Mesodermal cell (in vitro differentiated cells): Measurements from ENCODE around the gene SIVA1.
"Not testable (repeated sequence)": the region's sequence is repeated elsewhere in the genome, so short reads cannot be mapped to it uniquely, and the experiment has no call there.

Experiments
- H3K27ac ChIP-seq: 2 replicates; pipeline ENCODE4 v1.7.0; 2013; ENCODE audit warnings: mild to moderate bottlenecking, low read depth, low read length, moderate library complexity; ENCODE audit not compliant: severe bottlenecking
- H3K36me3 ChIP-seq: 2 replicates; pipeline ENCODE4 v1.7.1; 2013; ENCODE audit warnings: mild to moderate bottlenecking, low read length, moderate library complexity; ENCODE audit not compliant: control insufficient read depth, insufficient read depth
- H3K4me1 ChIP-seq: one replicate; pipeline ENCODE4 v1.7.1; 2013; ENCODE audit warnings: mild to moderate bottlenecking, low read length; ENCODE audit not compliant: insufficient read depth, control insufficient read depth, poor library complexity, severe bottlenecking
- H3K4me3 ChIP-seq: 2 replicates; pipeline ENCODE4 v1.7.0; 2013; ENCODE audit warnings: low read length, control low read depth, mild to moderate bottlenecking; ENCODE audit not compliant: insufficient read depth, poor library complexity, severe bottlenecking; ENCODE audit errors: extremely low read depth
- H3K9me3 ChIP-seq: 2 replicates; pipeline ENCODE4 v1.7.1; 2013; ENCODE audit warnings: mild to moderate bottlenecking, low read length, moderate library complexity; ENCODE audit not compliant: control insufficient read depth
- WGBS, 2 experiments: methylation state at CpG; one replicate each; pipeline ENCODE4 v1.1.5; 2013; ENCODE audit warnings: missing lambda C conversion rate in 2 of 2; ENCODE audit not compliant: insufficient coverage in 2 of 2; 5-methylcytosine and 5-hydroxymethylcytosine counted together

The SIVA1 gene

DNA sequence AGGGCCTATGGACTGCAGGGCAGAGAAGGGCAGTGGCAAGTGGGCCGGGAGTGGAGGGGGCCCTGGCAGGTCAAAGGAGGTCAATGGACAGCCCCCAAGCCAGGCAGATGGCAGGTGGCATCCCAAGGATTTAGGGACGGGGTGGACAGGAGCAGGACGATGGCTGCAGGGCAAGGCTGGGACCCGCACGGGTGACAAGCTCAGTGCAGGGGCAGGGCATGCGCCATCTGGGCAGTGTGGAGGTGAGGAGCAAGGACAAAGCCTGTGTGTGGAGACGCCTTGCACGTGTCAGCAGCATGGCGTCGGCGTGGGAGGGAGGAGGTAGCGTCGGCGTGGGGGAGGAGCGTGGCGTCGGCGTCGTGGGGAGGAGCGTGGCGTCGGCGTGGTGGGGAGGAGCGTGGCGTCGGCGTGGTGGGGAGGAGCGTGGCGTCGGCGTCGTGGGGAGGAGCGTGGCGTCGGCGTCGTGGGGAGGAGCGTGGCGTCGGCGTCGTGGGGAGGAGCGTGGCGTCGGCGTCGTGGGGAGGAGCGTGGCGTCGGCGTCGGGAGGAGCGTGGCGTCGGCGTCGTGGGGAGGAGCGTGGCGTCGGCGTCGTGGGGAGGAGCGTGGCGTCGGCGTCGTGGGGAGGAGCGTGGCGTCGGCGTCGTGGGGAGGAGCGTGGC lies 23.6 kb upstream of the SIVA1 start:
- not testable (repeated sequence) for H3K9me3 ChIP-seq, H3K4me1 ChIP-seq, H3K36me3 ChIP-seq, H3K27ac ChIP-seq, H3K4me3 ChIP-seq
- WGBS, 2 experiments: 94 to 96% methylated on average over 6 to 14 of the region's 73 CpGs

DNA sequence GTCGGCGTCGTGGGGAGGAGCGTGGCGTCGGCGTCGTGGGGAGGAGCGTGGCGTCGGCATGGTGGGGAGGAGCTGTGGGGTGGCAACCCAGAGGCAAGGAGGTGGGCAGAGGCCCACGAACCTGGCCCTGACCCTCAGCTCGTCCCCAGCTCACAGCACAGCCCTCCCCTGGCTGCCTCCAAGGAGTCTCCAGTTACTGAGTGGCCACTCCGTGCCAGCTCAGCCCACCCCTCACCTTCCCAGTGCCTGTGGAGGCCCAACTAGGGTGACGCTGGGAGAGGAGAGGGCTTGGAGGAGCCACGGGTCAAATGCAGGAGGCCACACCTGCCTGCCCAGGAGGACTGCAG lies 23.1 kb upstream of the SIVA1 start:
- peaks cover 7% of the 10 kb centered on the region for H3K4me1 ChIP-seq
- H3K27ac ChIP-seq: no peak overlapping the region
- H3K36me3 ChIP-seq: no peaks in the 10 kb centered on the region
- WGBS, 2 experiments: 81 to 91% methylated on average over 3 to 6 of the region's 16 CpGs
- no peak overlapping the region for H3K4me3 ChIP-seq
- H3K9me3 ChIP-seq: no peaks in the 10 kb centered on the region

DNA sequence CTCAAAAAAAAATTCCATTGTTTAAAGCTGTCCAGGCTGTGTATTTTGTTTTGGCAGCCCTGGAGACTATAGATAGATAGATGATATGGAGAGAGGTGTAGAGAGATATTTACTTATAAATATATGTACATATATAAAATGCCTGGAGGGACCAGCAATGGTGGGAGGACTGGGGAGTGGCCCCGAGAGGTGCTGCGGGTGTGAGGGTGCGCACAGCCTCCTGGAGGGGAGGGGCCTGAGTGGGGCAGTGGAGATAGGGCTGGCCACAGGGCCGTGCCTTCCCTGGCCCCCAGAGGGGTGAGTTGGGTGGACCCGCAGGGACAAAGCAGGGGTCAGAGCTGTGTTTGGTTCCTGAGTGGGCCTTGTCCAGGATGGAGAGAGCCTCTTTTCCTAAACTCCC lies 22.5 kb upstream of the SIVA1 start:
- 100% methylated on average over 1 of the region's 5 CpGs for WGBS, 2 experiments

DNA sequence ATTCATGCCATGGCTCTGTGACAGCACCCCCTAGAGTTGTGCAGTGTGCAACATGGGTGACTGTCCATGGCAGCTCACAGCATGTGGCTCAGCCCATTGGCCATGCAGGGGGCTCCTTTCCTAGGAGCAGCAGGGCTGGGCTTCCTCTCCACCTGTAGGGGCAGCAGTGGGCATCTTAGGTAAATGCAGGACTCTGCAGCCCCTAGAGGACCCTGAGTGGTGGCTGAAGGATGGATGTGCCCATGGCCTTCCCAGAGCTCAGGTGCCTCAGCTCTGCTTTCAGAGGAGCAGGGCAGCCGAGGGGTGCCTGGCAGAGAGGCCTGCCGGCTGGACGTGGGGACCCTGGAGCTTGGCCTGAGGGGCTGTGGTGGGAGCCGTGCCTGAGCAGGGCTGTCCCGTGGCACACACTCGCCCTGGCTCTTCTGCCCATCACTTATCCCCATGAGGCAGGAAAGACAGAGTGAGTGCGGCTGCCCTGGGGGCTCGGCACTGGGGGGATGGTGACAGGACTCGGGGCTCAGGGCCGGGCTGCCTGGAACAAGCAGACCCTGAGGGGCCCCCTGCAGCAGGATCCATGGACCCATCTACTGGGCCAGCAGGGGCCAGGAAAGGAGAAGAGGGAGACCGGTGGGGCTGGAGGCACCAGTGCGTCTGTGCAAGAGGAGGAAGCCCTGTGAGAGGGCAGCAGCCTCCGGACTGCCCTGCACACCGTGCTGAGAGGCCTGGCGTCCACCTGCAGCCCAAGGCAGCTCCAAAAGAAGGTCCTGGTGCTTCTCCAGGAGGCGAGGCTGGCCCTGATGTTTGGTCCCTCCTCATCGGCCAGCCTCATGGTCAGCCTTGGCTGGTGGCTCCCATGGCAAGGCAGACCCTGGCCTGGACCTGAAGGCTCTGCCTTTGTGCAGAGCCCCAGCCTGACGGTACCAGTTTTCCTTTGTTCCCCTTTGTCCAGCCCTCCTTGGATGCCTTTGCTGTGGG lies 21.3 kb upstream of the SIVA1 start:
- H3K27ac ChIP-seq: no peak overlapping the region
- H3K4me1 ChIP-seq: peaks cover 13% of the 10 kb centered on the region
- 89 to 90% methylated on average over 13 to 14 of the region's 18 CpGs for WGBS, 2 experiments
- H3K36me3 ChIP-seq: no peaks in the 10 kb centered on the region
- no peak overlapping the region for H3K4me3 ChIP-seq
- H3K9me3 ChIP-seq: no peaks in the 10 kb centered on the region

More for the DNA sequence above, 22.5 kb upstream of the SIVA1 start:
- Histone ChIP-seq H3K4me1 (peaks cover 2% of the 10 kb centered on the region), H3K4me3 (no peak overlapping the region), H3K27ac (no peak overlapping the region), H3K36me3 (no peaks in the 10 kb centered on the region), H3K9me3 (no peaks in the 10 kb centered on the region)

DNA sequence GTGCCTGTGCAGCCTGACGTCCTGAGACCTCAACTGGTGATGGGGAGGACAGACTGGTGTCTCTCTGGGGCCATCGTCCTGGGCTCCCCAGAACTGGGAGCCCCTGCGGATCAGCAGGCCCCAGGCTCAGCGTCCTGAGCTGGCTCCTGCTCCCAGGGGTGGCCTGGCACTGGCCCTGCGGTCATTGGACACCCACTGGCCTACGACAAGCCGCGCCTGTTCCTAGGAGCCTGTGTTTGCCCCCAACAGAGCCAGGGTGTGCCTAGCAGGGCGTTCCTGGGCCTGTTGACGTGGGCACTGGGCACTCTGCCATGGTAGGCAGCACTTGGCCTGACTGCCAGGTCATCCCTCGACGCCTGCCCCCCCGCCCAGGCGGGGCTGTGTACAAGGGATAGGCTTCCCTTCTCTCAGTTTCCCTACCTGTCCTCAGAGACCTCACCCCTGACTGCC lies 20.6 kb upstream of the SIVA1 start:
- 83 to 87% methylated on average over 10 to 14 of the region's 14 CpGs for WGBS, 2 experiments
- no peak overlapping the region for H3K4me3 ChIP-seq
- no peaks in the 10 kb centered on the region for H3K36me3 ChIP-seq
- H3K4me1 ChIP-seq: peaks cover 17% of the 10 kb centered on the region
- H3K27ac ChIP-seq: no peak overlapping the region
- H3K9me3 ChIP-seq: no peaks in the 10 kb centered on the region

DNA sequence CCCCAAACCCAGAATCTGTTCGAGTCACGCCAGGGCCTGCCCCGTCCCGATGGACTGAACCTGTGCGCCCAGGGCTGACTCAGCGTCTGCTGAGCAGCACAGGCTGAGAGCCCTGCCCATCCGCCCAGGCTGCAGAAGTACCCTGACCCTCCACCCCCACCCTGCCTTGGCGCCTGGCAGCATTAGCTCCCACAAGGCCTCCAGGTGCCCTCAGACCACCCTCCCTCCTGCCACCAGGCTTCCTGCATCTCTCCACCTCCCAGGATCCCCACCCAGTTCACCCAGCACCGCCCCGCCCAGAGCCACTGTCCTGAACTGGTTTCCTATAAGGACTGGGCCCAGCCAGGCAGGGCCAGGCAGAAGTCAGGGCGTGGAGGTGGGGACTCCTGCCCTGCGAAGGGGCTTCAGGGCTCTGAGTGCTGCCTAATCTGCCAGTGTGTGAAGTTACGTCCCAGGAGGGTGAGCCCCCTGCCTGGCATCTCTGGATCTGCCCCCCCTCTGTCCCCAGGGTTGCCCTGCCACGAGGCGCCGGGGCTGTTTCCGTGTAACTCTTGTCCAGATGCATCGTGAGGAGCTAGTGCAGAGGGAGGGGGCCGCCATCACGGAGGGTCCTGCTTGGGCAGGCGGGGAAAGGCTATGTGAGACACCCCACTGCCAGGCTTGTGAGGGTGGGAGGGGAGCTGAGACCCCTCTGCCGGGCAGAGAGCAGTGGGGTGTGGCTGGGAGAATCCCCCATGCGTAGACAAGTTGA lies 19.8 kb upstream of the SIVA1 start:
- H3K9me3 ChIP-seq: no peaks in the 10 kb centered on the region
- no peak overlapping the region for H3K27ac ChIP-seq
- H3K36me3 ChIP-seq: no peaks in the 10 kb centered on the region
- peaks cover 17% of the 10 kb centered on the region for H3K4me1 ChIP-seq
- WGBS, 2 experiments: 92 to 95% methylated on average over 14 to 23 of the region's 23 CpGs
- H3K4me3 ChIP-seq: no peak overlapping the region

DNA sequence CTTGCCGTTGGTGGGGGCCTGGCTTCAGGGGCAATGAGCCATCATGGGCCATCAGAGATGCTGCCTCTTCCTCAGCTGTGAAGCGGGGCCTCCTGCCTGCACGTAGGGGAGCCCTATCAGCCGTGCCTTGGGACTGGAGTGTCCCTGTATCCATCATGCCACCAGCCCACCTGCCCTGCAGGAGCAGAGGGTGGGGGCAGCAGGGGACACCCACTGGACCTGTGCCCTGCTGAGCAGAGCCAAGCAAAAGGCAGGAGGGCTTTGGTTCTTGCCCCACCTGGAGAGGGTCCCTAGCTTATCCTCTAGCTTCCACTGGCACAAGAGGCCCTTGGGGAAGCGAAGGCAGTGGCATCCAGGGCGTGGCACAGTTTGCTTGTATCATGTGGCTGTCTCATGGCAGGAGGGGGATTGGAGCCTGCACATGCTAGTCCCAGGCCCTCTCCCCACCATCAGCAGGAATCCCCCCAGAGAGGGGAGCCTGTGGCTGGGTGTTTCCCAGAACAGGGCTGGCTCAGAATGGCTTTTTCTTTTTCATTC lies 18.8 kb upstream of the SIVA1 start:
- Histone ChIP-seq H3K27ac (no peak overlapping the region), H3K9me3 (no peaks in the 10 kb centered on the region), H3K4me1 (peaks cover 17% of the 10 kb centered on the region), H3K4me3 (no peak overlapping the region), H3K36me3 (no peaks in the 10 kb centered on the region)
- 77 to 89% methylated on average over 2 of the region's 6 CpGs for WGBS, 2 experiments

DNA sequence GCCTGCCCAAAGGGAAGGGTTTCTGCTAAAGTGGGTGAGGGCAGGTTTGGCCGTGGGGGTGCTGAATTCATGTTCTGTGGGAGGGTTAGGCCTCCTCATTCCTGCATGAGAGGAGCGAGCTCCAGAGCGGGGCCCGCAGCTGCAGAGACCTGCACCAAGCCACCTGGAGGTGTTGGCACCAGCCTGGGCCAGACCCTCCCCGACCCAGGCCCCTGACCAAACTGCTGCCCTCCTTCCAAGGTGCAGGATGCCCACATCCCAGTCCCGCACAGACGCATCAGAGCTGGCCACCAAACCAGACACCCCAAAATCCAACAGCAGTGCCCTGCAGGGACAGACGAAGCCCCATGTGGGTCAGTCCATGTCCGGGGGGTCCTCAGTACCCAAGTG lies 18.4 kb upstream of the SIVA1 start:
- Histone ChIP-seq H3K9me3 (no peaks in the 10 kb centered on the region), H3K36me3 (no peaks in the 10 kb centered on the region), H3K27ac (no peak overlapping the region), H3K4me3 (no peak overlapping the region), H3K4me1 (peaks cover 17% of the 10 kb centered on the region)
- WGBS, 2 experiments: 84 to 96% methylated on average over 7 to 8 of the region's 9 CpGs

DNA sequence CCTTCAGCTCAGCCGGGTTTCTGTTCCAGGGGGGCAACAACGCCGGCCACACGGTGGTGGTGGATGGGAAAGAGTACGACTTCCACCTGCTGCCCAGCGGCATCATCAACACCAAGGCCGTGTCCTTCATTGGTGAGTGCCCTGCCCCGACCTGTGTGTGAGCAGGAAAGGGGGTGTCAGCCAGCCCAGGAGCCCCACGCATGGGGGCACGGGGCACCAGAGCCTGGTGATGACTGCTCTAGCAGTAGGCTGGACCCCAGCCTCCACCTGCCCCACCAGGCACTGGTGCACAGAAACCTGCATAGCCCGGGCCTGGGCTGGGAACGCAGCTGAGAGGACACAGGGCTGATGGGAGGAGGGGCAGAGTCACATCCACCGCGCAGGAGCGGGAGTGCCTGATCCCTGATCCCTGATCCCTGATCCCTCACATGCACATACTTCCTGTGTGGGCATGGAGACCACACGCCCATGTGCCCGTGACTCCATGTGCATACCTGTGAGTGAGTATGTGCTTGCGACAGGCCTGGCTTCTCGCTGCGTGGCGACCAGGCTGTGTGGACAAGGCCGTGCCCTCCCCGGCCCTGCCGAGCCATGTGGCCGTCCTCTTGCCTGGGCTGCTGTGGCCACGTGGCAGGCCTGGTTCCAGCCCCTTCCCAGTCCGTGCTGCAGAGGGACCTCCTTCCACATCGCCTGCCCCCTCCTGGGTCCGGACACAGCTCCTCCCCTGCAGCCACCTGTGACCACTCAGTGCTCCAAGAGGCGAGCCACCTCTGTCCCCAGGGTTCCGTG lies 17.8 kb upstream of the SIVA1 start:
- peaks cover 17% of the 10 kb centered on the region for H3K4me1 ChIP-seq
- 89 to 90% methylated on average over 27 to 28 of the region's 31 CpGs for WGBS, 2 experiments
- H3K36me3 ChIP-seq: no peaks in the 10 kb centered on the region
- no peak overlapping the region for H3K27ac ChIP-seq
- no peaks in the 10 kb centered on the region for H3K9me3 ChIP-seq
- no peak overlapping the region for H3K4me3 ChIP-seq
